Transverse colon (tissue), 4 donors: ENCODE measurements around the gene SMAD9.

Experiments used
- CTCF ChIP-seq, 5 experiments: fragments of 200-600 bp in 3 of 5; fragments of 450-650 bp in 2 of 5; sonication (generic) in 3 of 5; IDR thresholded peaks; 1 replicate in 2 of 5; 2 replicates in 3 of 5; pipeline ENCODE4 v1.5.1; 2016 to 2017; ENCODE audit warnings: antibody characterized with exemption in 5 of 5, inconsistent platforms in 3 of 5, mild to moderate bottlenecking in 2 of 5, moderate library complexity in 1 of 5
- POLR2A ChIP-seq: fragments of 450-650 bp; IDR thresholded peaks from one replicate; pipeline ENCODE4 v1.6.1; 2016; ENCODE audit warnings: antibody characterized with exemption, mild to moderate bottlenecking, moderate library complexity
- POLR2AphosphoS5 ChIP-seq, 3 donors: sonication (generic); formaldehyde crosslinking; IDR thresholded peaks; one replicate each; pipeline ENCODE4 v1.6.1; 2016; ENCODE audit warnings: antibody characterized with exemption in 3 of 3

GRCh38 chr13:36954542-36954941 is 34.5 kb upstream of the SMAD9 start:
- no peak for TF ChIP-seq CTCF (IDR thresholded peaks at IDR 0.05)
- no peak for TF ChIP-seq POLR2AphosphoS5 (IDR thresholded peaks at IDR 0.05)
- TF ChIP-seq POLR2A = no peak
